Activated CD8-positive, alpha-beta memory T cell treated with anti-CD3 and anti-CD28 coated beads, Interleukin-2, amount 50 U/mL, for 1 hour (primary cell): Measurements from ENCODE around the gene RASSF6.
"Not testable (repeated sequence)": the region's sequence is repeated elsewhere in the genome, so short reads cannot be mapped to it uniquely, and the experiment has no call there.

Experiments
- DNase-seq: peaks from one replicate; pipeline ENCODE4 v3.0.0-alpha.2; 2020; ENCODE audit errors: extremely low read depth

RASSF6 gene

DNA sequence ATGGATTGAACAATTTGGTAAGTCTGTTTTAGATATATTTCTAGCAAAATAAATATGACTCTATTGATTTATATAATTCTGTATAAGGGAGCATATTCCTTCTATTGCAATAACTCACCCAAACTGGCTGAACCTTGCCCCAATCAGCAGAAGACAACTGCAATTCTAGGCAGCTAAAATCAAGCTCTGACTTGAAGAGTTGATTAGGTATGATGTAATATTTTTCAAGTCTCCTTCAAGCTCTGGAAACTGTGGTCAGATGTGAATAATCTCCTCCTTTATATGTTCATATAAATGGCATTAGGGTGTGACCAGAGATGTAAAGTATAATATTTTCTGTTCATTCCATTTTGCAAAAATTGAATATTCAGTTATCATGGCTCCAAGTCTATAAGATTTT, 8.2 kb downstream of the RASSF6 start:
- no peak for DNase-seq

DNA sequence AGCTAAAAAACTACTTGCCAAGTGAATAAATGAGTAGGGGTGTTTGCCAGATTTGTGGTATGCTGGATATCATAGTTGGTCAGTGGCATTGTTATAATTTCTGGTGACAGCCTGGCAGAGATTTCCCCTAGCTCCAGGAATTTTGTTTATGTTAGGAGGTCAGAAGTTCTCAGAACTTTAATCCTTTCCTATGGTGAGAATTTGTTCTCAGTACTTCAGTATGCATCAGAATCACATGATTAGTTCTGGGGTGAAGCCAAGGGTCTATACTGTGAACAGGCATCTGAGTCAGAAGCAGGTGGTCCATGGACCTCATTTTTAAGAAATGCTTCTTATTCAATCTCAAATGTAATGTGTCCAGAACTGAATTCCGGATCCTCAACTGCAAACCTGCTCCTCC, 10.5 kb downstream of the RASSF6 start:
- no peak for DNase-seq

DNA sequence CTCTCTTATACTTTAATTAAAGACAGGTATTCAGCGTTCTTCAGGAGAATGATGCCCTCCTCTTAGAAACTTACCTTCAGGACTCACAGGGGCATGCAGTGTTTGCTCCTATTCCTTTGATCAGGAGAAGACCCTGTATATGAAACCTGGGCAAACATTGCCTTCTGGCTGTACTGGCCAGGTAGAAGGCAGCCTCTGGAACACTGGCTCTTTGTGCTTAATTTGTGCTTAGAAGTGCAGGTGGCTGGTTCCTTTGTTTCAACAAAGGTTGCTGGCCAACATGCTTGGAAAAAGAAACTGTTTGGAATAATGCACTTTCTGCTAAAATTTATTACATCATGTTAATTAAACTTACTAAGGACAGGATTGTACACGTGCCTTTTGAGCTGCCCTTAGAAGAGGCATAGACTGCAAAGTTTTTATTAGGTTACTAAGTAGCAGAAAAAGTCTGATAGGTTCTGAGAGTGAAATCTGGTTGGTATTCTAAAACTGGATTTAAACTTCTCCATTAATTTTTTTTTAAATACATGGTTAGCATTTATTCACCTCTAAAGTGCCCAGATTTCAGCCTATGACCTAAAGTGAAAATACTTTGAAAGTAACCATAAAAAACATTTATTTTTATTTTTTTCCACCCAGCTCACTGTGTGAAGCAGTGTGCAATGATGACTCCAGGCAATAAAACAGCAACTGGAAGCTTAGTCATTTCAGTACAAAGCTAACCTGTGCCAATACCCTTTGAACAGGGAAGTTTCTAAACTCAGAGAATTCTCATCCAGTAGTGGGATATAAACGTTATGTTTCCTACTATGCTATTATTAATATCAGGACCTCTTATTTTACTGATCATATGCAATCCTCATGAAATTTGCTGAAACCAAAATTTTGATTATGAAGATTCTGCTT, 11.3 kb downstream of the RASSF6 start:
- no peak for DNase-seq

DNA sequence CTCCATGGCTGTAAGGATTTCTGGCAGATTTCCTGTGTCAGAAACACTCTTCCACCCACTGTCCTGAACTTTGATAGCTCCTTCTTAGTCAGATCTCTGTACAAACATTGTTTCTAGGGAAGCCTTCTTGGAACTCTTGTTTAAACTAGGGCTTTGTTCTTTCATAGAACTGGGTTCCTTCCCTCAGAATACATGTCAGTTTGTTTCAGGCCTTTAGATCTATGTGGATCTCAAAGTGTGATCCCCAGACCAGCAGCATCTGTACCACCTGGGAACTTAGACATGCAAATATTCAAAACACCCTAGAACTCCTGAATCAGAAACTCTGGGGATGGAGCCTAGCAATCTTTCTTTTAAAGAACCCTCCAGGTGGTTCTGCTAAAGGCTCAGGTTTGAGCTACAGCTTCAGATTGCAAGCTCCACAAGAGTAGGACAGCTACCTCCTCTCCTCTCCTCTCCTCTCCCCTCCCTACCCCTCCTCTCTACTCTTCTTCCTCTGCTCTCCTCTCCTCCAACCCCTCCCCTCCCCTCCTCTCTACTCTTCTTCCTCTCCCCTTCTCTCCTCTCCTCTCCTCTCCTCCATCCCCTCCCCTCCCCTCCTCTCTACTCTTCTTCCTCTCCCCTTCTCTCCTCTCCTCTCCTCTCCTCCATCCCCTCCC, 12.7 kb downstream of the RASSF6 start:
- no peak for DNase-seq

DNA sequence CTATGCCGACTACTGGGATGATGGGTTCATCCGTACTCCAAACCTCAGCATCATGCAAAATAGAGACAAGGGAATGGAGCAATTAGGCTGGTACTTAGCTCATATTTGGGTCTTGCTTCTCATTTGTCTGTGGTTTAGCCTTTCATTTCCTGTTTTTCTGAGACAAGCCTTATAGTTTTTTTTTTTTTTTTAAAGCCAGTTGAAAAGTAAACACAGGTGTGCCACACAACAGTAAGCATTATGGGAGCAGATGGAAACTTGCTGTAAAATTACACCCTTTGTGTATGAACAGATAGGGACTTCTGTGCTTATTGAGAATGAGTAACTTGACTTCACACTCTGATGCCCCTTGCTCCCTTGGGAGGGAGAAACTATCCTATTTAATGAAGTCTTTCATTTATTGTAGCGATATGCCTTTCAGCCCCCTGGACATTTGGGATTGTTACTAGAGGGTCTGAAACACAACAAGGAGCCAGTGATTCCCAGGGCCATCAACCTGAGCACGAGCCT, 13.7 kb downstream of the RASSF6 start:
- DNase-seq = no peak

DNA sequence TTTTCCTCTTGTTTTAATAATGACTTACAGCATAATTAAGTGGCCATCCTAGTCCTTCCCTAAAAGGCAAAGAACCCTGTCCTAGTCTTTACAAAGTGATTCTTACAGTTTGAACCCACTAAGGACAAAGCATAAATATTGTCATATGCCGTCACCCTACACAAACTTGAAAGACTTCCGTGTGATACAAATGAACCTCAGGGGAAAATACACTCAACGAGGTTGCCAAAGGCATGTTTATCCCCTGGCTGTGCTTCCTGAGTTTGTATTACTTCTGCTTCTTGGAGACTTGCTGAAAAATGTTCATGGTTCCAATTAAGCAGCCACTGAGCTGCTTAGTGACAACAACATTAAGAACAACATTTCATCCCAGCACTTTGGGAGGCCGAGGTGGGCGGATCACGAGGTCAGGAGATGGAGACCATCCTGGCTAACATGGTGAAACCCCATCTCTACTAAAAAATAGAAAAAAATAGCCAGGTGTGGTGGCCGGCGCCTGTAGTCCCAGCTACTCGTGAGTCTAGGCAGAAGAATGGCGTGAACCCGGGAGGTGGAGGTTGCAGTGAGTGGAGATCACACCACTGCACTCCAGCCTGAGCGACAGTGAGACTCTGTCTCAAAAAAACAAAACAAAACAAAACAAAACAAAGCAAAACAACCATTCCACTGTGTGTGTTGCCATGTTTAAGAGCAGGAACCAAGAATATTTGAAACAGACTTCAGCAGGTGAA, 16.2 kb downstream of the RASSF6 start:
- DNase-seq = no peak

DNA sequence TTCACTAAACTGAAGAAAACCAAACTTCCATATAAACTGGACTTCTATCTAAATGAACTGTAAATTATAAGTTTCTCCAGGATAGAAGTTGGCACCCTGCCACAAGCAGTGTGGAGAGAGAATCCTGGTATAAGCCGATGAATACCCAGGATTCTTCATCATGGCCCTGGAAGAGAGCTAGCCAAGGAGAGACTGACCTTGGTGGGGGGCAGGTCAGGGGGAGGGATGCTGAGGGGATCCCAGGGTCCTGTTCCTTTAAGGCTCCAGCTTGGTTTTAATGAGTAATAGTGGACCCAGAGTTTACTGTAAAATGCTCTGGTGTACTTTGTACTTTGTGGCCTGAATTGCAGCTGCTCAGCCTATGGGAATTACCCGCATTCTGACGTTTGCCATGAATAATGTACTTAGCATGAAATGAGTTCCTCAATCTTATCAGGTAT, 16.9 kb downstream of the RASSF6 start:
- no peak for DNase-seq

DNA sequence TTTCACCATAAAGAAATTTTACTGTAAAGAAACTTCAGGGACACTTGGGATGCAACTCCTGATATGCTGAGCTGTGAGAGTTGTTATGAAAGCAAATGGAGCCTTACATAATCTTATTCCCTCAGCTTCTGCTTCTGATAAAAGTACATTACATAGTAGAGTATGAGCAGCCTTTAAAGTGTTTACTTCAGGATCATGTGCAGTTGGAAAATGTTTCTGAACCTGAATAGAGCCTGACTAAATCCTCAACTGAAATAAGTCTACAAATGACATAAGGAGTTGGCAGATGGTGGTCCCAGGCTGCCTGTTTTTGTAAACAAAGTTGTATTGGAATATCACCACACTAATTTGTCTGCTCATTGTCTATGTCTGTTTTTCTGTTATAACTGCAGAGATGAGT, 19.3 kb downstream of the RASSF6 start:
- DNase-seq = no peak

DNA sequence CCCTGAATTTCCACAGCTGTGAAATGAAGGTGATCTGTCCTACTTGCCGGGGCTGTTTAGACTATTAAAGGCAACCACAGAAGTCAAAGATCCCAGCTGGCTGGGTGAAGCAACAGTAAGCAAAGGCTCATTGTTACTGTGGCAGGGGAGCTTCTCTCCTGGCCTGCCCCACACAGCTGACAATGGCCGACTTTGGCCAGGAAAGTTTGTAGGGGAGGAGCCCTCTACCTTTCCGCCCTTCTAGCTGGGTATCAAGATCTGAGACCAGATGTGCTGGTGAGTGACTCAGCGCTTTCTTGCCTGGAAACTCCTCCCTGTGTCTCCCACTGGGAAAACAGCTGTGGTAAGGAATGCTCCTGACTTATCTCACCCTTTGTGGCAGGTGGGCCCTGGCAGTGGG, 21.1 kb downstream of the RASSF6 start:
- no peak for DNase-seq

DNA sequence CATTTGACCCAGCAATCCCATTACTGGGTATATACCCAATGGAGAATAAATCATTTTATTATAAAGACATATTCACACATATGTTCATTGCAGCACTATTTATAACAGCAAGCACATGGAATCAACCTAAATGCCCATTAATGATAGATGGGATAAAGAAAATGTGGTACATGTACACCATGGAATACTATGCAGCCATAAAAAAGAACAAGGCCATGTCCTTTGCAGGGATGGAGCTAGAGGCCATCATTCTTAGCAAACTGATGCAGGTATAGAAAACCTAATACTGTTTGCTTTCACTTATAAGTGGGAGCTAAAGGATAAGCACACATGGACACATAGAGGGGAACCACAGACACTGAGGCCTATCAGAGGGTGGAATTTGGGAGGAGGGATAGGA, 22.6 kb downstream of the RASSF6 start:
- DNase-seq = no peak

DNA sequence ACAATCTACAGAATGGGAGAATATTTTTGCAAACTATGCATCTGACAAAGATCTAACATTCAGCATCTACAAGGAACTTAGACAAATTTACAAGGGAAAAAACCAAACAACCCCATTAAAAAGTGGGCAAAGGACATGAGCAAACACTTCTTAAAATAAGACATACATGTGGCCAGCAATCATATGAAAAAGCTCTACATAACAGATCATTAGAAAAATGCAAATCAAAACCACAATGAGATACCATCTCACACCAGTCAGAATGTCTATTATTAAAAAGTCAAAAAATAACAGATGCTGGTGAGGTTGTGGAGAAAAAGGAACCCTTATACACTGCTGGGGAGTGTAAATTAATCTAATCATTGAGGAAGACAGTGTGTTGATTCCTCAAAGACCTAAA, 23.1 kb downstream of the RASSF6 start:
- not testable (repeated sequence) for DNase-seq

DNA sequence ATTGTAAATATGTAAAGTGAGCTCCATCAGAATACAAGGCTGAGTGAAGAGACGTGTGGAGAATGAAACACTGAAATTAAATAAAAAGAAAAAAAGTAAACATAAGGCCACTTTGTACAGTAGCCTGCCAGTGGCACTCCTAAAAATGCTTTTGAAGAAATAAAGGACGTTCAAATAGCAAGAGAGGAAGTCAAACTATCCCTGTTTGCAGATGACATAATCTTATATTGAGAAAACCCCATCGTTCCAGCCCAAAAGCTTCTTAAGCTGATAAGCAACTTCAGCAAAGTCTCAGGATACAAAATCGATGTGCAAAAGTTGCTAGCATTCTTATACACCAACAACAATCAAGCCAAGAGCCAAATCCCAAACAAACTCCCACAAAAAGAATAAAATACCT, 24.2 kb downstream of the RASSF6 start:
- DNase-seq = no peak

DNA sequence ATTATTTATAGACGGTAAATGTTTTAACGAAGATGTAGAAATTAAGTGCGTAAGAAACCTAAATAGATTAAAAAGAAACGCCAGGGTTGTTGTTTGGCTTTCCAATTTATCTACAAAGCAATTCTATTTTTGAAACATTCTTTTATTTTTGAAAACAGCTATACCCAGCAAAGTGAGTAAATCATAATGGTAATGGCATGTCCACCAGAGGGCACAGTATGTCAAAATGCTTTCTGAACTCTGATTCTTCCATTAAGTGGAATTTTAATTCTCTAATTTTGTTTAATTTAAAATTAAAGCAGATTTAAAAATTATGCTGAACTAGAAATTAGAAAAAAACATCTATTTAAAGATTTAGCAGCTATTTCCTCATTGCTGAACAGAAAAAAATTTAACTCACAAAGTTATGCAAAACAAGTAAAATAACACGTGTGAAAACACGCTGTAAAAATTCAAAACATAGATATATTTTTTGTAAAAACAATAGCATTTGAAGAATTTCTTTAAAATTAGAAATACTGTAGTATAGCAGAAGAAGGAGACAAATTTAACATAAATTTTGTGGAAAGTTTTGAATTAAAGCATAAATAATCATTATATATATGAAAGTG, 26.5 kb downstream of the RASSF6 start:
- no peak for DNase-seq

DNA sequence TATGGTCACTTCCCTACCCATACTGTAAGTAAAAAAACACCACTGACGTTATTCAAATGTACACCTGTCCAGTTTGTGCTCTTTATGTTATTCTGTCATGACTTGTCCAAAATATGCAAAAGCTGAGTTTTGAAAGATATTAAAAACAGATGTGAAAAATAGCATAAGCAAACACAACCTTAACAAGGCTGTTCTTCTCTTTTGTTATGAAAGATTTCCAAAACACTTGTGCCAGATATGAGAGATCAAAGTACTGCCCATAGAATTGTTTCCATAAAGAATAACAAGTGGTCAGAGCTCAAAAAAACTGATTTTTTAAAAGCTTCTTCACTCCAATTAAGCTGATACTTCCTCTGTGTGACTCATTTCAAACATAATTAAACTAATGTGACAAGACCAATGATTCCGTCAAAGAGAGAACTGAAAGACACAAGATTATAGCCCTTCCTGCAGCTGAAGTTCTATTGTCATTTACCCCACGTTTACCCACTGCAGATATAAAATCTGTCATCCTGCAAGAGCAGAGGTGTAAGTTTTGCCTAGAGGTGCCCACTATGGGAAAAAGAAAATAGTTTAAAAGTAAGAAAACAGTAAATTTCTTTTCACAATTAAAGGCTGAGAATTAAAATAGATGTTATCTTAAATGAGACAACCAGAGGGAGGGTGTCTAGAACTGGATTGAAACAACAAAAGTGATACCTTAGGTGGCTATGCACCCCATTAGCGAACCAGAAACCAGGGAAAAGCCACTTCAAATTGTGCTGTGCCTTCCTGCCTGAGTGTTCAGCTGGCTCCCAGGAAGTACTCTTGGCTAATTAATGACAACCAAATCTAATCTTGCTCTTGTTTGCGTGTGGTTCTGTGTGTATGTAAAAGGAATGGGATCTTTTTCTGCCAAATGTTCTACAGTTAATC, 30.1 kb downstream of the RASSF6 start:
- no peak for DNase-seq

DNA sequence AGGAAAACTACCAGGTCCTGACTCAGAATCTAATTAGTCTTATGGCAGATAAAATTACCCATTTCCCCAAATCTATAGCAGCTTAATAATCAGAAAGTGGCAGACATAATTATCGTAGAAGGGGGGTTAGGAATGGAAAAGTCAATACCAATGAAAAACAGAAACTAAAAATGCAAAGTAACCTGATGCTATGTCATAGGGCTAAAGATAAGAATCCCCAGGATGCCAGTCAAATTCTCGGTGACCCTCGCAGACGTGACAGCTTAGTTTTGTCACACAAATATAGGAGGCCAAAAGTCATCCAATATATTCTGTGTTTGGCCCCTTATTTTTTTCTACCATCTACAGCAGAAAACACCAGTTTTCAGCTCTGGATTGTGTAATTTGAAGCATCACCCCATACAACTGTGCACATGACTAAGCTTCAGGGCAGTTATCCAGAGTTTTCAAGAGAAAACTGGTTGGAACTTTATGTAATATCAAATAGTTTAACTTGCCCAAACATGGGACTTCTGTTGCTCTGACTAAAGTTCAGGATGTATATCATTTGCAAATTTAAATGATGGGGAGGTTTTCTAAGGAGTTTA, 30.9 kb downstream of the RASSF6 start:
- DNase-seq = no peak

DNA sequence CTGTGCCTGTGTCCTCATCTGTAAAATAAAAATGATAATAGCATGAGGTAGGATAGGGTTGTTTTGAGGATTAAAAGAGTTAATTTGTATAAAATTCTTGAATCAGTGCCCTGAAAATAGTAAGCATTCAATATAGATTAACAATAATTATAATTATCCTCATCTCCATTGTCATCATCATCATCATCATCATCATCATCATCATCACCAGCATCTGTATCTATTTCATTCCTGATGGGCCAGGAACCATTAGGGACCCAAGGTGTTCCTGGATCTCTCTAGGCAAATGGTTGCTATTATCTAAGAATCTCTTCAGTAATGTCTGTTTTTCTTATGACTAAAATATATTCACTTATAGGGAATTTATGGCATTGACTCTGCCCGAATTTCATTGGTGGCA, 31.6 kb downstream of the RASSF6 start:
- DNase-seq = no peak

DNA sequence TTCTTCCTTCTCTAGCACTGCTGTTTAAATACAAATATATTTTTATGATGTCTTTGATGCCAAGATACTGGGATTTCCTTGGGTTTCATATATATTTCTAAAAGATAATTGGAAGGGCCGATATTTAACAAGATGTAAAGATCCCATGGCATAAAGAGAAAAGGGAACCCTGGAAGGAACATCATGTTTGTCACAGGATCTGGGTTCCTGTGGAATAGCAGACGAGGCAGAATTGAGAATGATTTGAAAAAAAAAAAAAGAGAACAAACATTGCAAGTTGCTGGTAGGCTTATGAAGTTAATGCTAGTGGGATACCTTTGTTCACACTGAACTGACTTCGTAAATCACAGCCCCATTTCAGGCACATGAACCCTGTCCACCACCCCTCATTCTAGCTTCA, 33.6 kb downstream of the RASSF6 start:
- no peak for DNase-seq

DNA sequence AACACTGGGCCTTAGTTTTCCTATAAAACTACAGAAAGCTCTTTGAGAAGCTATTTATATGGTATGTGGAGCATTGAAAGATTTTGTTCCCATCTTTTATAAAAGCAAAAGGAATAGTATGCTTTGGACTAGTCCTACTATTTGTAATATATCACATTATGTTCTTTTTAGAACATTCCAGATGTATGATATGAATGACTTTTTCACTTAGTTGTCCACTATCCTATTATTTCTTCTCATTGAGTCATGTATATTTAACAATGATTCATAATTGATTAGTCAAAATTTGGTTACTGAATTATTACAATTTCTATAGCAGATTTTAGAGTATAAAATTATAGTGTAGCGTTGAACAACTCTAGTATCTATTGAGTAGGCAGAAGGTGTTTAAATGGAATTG, 34.2 kb downstream of the RASSF6 start:
- no peak for DNase-seq

DNA sequence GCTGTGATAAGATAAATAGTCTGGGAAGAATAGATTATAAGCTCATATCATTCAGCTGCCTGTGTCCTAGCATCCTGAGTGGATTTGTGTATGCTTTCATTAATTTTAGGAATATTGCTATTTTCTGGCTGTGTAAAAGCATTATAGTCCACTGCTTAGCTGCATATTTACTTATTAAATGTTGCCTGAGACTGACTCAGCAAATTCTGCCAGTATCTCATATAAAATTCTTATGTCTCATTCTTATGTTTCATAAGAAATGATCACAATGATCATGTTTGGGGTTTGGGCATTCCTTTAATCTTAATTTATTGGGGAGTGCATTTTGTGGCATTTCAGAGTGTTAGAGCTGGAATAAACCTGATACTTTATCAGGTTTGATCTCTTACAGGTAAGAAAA, 34.9 kb downstream of the RASSF6 start:
- no peak for DNase-seq

DNA sequence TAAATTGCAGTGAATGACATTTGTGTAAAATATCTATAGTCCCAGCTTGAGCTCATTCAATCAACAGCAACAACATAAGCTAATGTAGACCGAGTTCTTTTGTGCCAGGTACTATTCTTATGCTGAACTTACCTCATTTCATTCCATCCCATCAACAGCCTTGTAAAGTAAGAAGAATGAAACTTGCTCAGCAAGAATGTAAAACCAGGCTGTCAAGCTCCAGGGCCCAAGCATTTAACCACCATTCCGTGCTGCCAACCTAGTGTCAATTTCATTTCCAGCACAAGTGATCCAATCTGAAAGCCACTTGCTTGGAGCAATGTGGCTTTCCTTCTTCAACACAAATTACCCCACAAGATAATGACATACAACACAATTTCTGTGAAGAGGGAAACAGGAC, 36.6 kb downstream of the RASSF6 start:
- no peak for DNase-seq

DNA sequence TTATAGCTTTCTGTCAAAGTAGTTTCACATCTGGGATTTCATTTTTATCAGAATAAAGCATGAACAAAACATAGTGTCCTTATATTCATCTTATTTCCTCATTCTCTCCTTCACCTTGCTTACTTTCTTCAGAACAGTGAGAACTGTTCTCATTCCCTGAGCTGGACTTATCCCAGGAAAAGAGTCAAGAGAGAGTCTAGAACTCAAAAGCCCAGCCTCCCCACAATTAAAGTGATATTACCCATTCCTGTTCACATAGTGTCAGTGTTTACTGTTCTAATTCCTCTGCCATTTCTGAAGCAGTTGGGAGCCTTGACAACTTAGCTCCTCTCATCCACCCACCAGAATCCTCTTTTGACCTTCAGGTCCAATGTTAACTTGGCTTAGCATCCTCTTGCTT, 42.9 kb downstream of the RASSF6 start:
- no peak for DNase-seq
